PFSK-1 (cell line): ENCODE data around the gene DAGLA.

ENCODE experiments used
- FOXP2 ChIP-seq: optimal IDR thresholded peaks from 2 replicates; pipeline ENCODE3; 2011; ENCODE audit warnings: borderline replicate concordance, control low read depth, inconsistent platforms; ENCODE audit not compliant: insufficient read depth; ENCODE audit errors: extremely low read length, extremely low read depth
- POLR2AphosphoS5 ChIP-seq: IDR thresholded peaks from 2 replicates; pipeline ENCODE4 v1.6.1; 2012; ENCODE audit warnings: low read depth, mild to moderate bottlenecking, control low read depth, low read length, moderate library complexity
- REST ChIP-seq, 2 experiments: IDR thresholded peaks; 2 replicates each; pipeline versions ENCODE4 v1.6.1 to v1.8.0; 2011 to 2012; ENCODE audit warnings: low read depth in 2 of 2, low read length in 2 of 2, control low read depth in 1 of 2, inconsistent platforms in 1 of 2, mild to moderate bottlenecking in 1 of 2, moderate library complexity in 1 of 2; ENCODE audit not compliant: insufficient read depth in 1 of 2
- SIN3A ChIP-seq: IDR thresholded peaks from 2 replicates; pipeline ENCODE4 v1.6.1; 2012; ENCODE audit warnings: mild to moderate bottlenecking, low read length, moderate library complexity, borderline replicate concordance; ENCODE audit not compliant: insufficient read depth
- TAF1 ChIP-seq: IDR thresholded peaks from 2 replicates; pipeline ENCODE4 v1.6.1; 2012; ENCODE audit warnings: low read length, control low read depth, borderline replicate concordance; ENCODE audit not compliant: insufficient read depth

The DAGLA gene

GRCh38 chr11:61744609-61745156 lies 64.5 kb downstream of the DAGLA start:
- TF ChIP-seq FOXP2 = no peak
- no peak for TF ChIP-seq TAF1
- TF ChIP-seq POLR2AphosphoS5 = no peak
- no peak for TF ChIP-seq REST (IDR thresholded peaks at IDR 0.05; ENCODE audit: insufficient read depth in 1 of 2, low read depth in 2 of 2, low read length in 2 of 2)
- no peak for TF ChIP-seq SIN3A

- TF ChIP-seq SIN3A (no peak), POLR2AphosphoS5 (no peak), TAF1 (no peak), REST (IDR thresholded peaks at IDR 0.05; ENCODE audit: insufficient read depth in 1 of 2, low read depth in 2 of 2, low read length in 2 of 2) (no peak), FOXP2 (no peak)
Observed at GRCh38 chr11:61745781-61746441, 65.7 kb downstream of the DAGLA start.

- TF ChIP-seq REST (IDR thresholded peaks at IDR 0.05; ENCODE audit: insufficient read depth in 1 of 2, low read depth in 2 of 2, low read length in 2 of 2) (no peak), TAF1 (no peak), POLR2AphosphoS5 (no peak), FOXP2 (no peak), SIN3A (no peak)
Observed at GRCh38 chr11:61746442-61747191, 66.4 kb downstream of the DAGLA start.

- TF ChIP-seq TAF1 = no peak
- peak; percentile 50 for TF ChIP-seq FOXP2
Observed at GRCh38 chr11:61747192-61747966, 67.2 kb downstream of the DAGLA start.

GRCh38 chr11:61747967-61748285 lies 67.7 kb downstream of the DAGLA start:
- TF ChIP-seq REST (IDR thresholded peaks at IDR 0.05; ENCODE audit: insufficient read depth in 1 of 2, low read depth in 2 of 2, low read length in 2 of 2) (no peak), POLR2AphosphoS5 (no peak), TAF1 (no peak), SIN3A (no peak), FOXP2 (no peak)
